A549 (cell line): ENCODE measurements around the gene NPTX2.

Experiments
- NR3C1 ChIP-seq: fragments of >200 bp; sonication (Bioruptor Twin); formaldehyde crosslinking; IDR thresholded peaks from 3 replicates; pipeline ENCODE4 v1.6.1; 2017
- POLR2A ChIP-seq: IDR thresholded peaks from 2 replicates; pipeline ENCODE4 v1.6.1; 2012; ENCODE audit warnings: mild to moderate bottlenecking, low read length
- TF ChIP-seq, protein P1 (sequence below): fragments of >200 bp; sonication (Bioruptor Twin); formaldehyde crosslinking; IDR thresholded peaks from 3 replicates; pipeline ENCODE4 v1.5.1; 2016

DNA sequence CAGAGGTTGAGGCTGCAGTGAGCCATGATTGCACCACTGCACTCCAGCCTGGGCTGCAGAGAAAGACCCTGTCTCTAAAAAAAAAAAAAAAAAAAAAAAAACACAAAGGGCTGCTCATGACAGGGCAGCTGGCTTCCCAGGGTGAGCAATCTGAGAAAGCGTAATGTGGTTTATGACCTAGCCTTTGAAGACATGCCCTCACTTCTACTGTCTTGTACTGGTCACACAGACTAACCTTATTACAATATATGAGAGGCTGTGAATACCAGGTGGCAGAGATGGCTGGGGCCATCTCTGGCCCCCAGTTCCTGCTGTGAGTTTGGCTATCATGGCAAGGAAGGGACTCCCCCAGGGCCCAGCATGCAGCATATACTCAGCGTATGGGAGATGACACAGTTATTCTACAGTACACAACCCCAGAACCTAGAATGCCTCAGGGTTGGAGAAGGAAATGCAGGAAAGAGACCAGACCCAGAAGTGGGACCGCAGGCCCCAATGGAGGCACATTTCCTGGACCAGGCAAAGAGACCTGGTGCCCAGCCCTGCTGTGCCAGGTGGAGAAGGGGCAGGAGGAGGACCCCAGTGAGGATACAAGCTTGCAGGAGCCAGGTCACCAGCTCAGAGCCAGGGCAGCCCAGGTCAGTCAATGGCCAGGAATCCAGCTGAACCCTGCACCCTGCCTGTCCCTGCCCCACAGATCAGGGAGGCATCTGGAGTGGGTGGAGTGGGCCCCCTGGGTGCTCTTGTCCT lies 26.3 kb downstream of the NPTX2 start:
- no peak for TF ChIP-seq POLR2A
- TF ChIP-seq, protein P1, sequence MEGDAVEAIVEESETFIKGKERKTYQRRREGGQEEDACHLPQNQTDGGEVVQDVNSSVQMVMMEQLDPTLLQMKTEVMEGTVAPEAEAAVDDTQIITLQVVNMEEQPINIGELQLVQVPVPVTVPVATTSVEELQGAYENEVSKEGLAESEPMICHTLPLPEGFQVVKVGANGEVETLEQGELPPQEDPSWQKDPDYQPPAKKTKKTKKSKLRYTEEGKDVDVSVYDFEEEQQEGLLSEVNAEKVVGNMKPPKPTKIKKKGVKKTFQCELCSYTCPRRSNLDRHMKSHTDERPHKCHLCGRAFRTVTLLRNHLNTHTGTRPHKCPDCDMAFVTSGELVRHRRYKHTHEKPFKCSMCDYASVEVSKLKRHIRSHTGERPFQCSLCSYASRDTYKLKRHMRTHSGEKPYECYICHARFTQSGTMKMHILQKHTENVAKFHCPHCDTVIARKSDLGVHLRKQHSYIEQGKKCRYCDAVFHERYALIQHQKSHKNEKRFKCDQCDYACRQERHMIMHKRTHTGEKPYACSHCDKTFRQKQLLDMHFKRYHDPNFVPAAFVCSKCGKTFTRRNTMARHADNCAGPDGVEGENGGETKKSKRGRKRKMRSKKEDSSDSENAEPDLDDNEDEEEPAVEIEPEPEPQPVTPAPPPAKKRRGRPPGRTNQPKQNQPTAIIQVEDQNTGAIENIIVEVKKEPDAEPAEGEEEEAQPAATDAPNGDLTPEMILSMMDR: no peak
- no peak for TF ChIP-seq NR3C1
